GM19240 (cell line): ENCODE measurements around the gene GIMAP2.
"Not testable (repeated sequence)": the region's sequence is repeated elsewhere in the genome, so short reads cannot be mapped to it uniquely, and the experiment has no call there.

Source experiments
- DNase-seq: peaks from one replicate; pipeline ENCODE4 v3.0.0; 2011; ENCODE audit warnings: low spot score; ENCODE audit not compliant: insufficient read length

GIMAP2 gene

DNA sequence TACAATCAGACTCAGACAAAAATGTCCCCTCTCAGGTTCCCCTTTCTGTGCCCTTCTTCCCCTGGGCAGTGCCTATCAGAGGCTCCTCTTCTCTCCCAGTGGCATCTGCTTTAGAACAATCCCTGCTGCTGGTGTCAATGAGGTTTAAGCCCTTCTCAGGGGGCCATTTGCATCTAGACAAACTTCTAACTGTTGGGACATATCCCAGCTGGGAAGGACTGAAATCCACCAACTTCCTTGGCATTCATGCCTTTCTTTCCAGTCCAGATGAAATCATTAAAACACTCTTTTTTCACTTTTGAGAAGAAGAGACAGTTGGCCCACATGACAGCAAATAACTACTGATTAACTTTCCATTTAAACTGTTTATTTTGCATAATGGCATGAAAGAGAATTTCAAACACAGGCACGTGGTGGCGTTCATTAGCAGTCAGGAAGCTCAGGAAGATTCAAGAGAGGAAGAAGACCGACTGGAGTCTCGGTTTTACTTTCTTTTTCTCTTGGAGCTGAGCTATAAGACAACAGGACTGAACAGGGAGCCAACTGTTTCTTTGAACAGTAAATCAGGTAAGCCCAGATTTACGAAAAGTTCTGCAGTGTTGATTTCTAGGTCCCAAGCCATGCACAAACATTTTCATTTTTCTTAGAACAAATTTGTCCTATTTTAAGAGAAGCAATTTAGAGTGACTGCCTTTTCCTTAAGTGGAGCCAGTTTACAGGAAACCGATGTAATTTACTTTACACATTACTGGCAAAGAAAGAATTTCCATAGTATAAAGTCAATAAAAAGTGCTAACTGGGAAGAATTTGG, at the start of gene GIMAP2:
GIMAP2 (plus strand) TSS at position 488 of the 811 bp plus-strand sequence. CDS start 1,354 bp downstream, outside the sequence.
- no peak for DNase-seq

DNA sequence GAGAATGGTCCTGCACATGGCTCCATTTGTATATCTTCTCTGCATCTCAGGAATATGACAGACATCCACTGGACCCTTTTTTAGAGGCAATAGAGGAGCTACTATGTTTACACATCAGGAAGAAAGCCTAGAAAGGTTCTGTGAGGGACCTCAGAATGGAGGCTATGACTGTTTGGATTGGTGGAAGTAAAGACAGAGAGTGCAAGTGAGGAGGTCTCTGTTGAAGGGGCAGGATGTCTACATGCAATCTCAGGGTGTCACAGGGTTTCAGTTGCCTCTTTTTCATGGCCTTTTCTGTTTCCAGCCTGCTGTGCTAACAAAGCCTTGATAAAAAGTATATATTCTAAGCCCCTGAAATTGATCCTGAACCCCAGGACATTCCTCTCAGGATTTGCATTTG, 43.7 kb upstream of the GIMAP2 start:
- DNase-seq: no peak

DNA sequence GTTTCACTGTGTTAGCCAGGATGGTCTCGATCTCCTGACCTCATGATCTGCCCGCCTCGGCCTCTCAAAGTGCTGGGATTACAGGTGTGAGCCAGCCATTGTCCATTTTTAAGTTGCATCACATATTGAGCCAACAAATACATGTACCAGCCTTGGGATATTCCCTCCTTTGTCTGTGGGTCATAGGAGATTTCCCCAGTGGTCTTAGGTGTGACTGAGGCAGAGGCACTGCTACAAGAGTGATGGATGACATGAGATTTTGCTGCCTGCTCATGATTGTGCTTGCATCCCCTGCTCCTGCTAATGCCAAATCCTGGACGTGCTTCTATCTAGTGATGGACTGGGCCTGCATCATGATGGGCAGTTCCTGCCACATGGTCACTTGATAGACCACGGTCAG, 42.6 kb upstream of the GIMAP2 start:
- no peak for DNase-seq

DNA sequence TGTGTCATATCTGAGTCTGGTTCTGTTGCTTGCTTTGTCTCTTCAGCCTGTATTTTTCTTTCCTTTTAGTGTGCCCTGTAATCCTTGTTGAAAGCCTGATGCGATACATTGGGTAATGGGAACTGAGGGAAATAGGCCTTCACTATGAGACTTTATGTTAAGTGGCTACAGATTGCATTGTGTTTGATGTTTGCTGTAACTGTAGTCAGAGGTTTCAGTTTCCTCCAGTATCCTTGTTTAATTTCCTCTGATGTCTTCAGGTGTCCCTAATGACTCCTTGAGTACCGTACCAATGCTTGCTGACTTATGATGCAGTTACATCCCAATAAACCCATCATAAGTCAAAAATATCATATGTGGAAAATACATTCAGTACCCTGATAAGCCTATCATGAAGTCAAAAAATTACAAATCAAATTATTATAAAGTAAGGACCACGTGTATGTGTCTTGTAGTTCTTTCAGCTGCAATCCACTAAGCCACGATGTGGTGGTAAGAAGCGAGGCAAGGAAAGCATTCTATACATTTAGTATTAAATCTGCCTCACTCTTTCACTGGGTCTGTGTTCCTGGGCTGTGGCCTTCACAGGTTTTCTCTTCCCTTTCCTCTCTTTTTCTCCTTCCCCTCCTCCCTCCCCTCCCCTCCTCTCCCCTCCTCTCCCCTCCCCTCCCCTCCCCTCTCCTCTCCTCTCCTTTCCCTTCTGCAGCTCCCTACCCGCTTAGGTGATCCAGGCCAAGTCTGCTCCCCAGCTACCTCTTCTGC, 40.1 kb upstream of the GIMAP2 start:
- DNase-seq: no peak

DNA sequence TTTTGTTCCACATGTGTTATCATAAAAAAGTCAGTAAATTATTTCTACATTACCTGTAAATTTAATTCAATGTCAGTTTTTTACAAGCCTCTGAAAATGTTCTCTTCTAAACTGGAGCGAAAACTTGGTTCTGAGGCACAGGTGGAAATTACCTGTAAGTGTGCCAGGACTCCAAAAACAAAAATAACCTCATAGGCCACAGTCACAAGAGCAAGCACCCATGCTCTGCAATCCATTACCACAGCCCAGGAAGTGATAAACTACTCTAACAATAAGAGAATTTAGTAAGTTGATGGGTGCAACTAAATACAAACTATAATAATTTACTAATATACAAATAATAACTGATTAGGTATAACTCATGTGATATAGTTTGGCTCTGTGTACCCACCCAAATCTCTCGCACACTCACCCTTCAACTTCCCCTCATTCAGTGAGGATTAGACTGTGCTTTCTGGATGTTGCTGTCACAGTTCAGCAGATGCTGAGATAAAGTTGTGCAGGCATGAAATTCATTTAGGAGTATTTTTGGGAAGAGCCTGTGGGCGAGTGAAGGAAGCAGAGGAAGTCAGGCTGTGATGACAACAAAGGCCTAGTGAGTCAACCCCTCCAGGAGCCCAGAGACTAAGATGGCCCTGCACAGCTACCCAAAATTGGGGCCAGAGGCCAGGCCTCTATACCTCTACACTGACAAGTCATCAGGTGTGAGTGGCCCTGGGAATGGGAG, 37.0 kb upstream of the GIMAP2 start:
- DNase-seq: no peak

GRCh38 chr7:150649080-150649385, 36.5 kb upstream of the GIMAP2 start:
- DNase-seq: no peak

- DNase-seq: no peak
These were observed 30.8 kb upstream of the GIMAP2 start for GRCh38 chr7:150654692-150655091.

GRCh38 chr7:150656047-150656446, 29.5 kb upstream of the GIMAP2 start:
- DNase-seq: no peak

GRCh38 chr7:150657526-150657925, 28.0 kb upstream of the GIMAP2 start:
- no peak for DNase-seq

- no peak for DNase-seq
These were observed 24.4 kb upstream of the GIMAP2 start for GRCh38 chr7:150660939-150661613.

DNA sequence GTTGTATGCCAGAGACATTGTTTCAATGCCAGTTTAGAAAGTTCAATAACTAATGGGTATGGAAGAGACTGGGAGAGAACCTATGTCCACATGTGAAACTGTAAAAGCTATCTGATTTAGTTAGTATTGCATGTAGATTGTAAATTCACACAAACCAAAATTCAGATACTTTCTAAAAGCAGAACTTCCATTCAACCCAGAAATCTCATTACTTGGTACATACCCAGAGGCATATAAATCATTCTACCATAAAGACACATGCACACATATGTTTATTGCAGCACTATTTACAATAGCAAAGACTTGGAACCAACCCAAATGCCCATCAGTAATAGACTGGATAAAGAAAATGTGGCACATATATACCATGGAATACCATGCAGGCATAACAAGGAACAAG, 22.7 kb upstream of the GIMAP2 start:
- not testable (repeated sequence) for DNase-seq

DNA sequence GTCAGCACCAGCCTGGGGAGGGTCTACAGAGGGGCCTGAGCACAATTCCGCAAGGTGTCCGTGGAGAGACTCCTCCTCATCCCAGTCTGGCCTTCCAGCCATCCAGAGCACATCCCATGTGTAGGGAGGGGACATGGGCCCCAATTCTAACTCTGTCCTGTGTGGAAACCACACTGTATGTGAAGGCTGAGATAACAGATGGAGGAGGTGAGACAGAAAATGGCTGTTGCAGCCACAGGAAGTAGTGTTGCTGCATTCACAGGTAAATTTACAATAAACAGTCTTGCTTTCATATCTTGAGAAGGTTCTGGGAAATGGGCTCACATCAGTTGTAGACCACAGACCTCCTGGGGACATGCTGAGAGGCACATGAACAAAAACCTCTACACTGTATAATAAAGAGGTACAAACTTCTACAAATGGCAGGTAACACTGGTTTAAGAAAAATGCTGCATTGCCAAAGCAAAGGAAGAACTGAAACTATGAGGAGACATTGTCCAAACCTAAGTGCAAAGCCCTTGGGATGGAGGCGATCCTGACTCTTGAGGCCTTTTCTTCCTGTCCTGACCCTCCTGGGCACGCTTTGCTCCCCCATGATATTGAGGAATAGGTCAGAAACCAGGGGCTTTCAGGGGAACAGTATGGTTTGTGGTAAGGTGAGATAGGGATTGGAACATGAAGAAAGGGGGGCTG, 21.6 kb upstream of the GIMAP2 start:
- DNase-seq: no peak

DNA sequence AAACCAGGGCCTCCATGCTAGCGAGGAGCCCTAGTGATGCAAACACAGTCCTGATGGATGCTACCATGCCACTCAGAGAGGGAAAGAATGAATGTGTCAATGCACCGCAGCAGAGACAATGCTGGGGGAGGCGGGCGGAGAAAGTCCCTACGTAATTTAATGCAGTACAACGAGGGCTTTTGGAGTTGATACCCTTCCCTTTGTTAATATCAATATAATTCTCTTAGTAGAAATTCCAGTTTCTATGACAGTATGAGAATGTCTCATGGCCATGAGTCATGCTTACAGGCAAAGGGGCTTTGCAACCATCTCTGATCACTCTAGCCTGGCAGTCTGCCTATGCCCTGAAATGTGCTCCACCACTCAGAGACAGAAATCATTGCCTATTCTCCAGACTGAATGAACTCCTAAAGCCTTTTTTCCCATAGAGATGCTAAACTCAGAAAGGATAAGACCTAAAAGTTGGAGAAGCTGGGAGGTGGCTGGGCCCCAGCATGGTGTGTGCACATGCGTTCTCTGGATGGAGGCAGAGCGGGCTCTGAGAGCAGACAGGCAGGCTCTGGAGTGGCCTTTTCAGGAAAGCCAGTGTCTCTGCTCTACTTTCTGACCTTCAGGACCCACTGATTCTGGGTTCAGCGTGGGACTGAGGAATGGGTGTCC, 20.3 kb upstream of the GIMAP2 start:
- no peak for DNase-seq

DNA sequence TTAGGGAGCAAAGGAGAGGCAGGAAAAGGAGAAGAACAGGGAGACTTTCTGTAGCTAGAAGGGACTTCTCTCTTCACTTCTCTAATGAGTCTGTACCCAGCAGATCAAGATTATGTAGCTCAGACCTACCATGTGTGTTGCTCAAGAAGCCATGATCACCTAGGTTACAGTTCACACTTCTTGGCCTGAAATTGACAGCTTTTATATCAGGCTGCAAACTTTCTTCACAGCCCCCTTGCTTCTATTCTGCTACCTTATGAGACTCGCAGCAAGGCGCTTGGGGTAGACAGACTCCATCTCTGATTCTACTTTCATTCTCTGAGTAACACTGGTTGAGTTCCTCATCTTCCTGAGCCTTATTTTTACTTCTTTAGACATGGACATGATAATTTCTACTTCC, 19.6 kb upstream of the GIMAP2 start:
- DNase-seq: no peak

- DNase-seq: no peak
These were observed 19.1 kb upstream of the GIMAP2 start for GRCh38 chr7:150666412-150666811.

DNA sequence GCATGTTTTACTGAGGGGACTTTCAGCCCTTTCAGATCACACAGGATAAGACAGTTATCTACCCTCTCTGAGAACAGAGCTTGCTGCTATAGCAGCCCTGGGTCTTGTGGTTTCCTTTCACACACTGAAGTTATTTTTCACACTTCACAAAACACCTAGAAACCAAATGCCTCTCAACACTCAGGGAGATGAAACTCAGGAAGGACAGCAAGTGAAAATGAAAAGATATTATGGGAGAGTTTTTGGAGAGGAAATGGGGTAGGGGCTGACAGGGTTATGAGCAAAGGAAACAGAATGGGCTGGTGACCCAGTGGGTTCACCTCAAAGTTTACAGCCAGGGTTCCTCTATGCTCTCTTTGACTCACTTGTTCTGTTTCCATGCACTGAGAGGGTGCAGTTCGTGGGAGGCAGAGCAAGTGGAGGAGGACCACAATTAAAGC, 17.0 kb upstream of the GIMAP2 start:
- no peak for DNase-seq

- no peak for DNase-seq
These were observed 16.5 kb upstream of the GIMAP2 start for GRCh38 chr7:150668977-150669376.

DNA sequence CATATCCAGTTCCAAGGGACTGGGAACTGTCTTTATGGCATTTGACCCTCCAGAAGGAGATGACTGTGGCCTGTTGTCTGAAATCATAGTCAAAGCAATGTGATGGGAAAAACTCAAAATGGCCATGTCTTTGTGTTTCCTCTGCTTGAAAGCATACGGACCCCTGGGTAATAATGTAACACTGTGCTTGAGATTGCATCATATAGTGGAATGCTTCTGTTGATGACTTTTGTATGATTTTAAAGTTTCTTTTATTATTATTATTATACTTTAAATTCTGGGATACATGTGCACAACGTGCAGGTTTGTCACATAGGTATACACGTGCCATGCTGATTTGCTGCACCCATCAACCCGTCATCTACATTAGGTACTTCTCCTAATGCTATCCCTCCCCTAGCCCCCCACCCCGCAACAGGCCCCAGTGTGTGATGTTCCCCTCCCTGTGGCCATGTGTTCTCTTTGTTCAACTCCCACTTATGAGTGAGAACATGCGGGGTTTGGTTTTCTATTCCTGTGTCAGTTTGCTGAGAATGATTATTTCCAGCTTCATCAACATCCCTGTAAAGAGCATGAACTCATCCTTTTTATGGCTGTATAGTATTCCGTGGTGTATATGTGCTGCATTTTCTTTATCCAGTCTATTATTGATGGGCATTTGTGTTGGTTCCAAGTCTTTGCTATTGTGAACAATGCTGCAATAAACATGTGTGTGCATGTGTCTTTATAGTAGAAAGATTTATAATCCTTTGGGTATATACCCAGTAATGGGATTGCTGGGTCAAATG, 13.5 kb upstream of the GIMAP2 start:
- not testable (repeated sequence) for DNase-seq

DNA sequence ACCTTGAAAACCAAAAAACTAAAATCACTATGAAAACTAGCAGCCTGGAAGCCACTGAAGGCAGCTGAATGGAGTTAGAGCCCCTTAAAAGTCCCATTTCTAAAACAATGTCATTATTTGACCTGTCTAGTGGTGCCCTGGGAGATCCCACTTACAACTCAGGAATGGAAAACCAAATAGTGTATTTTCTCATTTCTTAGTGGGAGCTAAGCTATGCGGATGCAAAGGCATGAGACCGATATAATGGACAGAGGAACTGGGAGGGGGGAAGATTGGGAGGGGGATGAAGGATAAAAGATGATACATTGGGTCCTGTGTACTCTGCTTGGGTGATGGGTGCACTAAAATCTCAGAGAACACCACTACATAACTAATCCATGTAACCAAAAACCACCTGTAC, 9.8 kb upstream of the GIMAP2 start:
- no peak for DNase-seq

- DNase-seq: not testable (repeated sequence)
These were observed 9.2 kb upstream of the GIMAP2 start for GRCh38 chr7:150676276-150676675.
